ENCODE measurements around the gene IGSF21. TPM values are rescaled to one million over a fixed set of nuclear protein-coding genes. Genes with fewer than 3 reads are reported as not detected.

The IGSF21 gene
- total RNA-seq, 1 donor = not detected

GRCh38 chr1:18314399-18314798 lies 206.8 kb downstream of the IGSF21 start:
- no peak overlapping the region for H3K4me3 ChIP-seq (ENCODE audit: insufficient read depth, low read length)

GRCh38 chr1:18315449-18315848 lies 207.9 kb downstream of the IGSF21 start:
- no peak overlapping the region for H3K27ac ChIP-seq (ENCODE audit: low read depth, low read length)
- TF ChIP-seq CTCF (IDR thresholded peaks at IDR 0.05; ENCODE audit: extremely low read depth, low read depth, low read length) = no peak
- no peaks in the 10 kb centered on the region for H3K9me3 ChIP-seq (ENCODE audit: low read depth, low read length)
- H3K79me2 ChIP-seq (ENCODE audit: insufficient read depth, low read length) = no peaks in the 10 kb centered on the region
- no peaks in the 10 kb centered on the region for H3K27me3 ChIP-seq (ENCODE audit: insufficient read depth, low read length)
- H3K4me1 ChIP-seq (ENCODE audit: insufficient read depth, low read length) = no peaks in the 10 kb centered on the region
- DNase-seq (ENCODE audit: insufficient read length, low spot score, missing footprints) = no peak
- no peak overlapping the region for H3K4me2 ChIP-seq (ENCODE audit: insufficient read depth, low read length)
- no peaks in the 10 kb centered on the region for H4K20me1 ChIP-seq (ENCODE audit: insufficient read depth, low read length)
- H3K36me3 ChIP-seq (ENCODE audit: insufficient read depth, low read length) = no peaks in the 10 kb centered on the region
- no peak overlapping the region for H2AFZ ChIP-seq (ENCODE audit: low read length)
- no peak overlapping the region for H3K4me3 ChIP-seq (ENCODE audit: insufficient read depth, low read length)

More at GRCh38 chr1:18314399-18314798, 206.8 kb downstream of the IGSF21 start:
- H4K20me1 ChIP-seq (ENCODE audit: insufficient read depth, low read length) = no peaks in the 10 kb centered on the region
- no peak overlapping the region for H3K27ac ChIP-seq (ENCODE audit: low read depth, low read length)
- H3K4me1 ChIP-seq (ENCODE audit: insufficient read depth, low read length) = no peaks in the 10 kb centered on the region
- no peak overlapping the region for H3K4me2 ChIP-seq (ENCODE audit: insufficient read depth, low read length)
- no peak overlapping the region for H2AFZ ChIP-seq (ENCODE audit: low read length)
- no peaks in the 10 kb centered on the region for H3K79me2 ChIP-seq (ENCODE audit: insufficient read depth, low read length)
- TF ChIP-seq CTCF (IDR thresholded peaks at IDR 0.05; ENCODE audit: extremely low read depth, low read depth, low read length) = no peak
- H3K27me3 ChIP-seq (ENCODE audit: insufficient read depth, low read length) = no peaks in the 10 kb centered on the region
- DNase-seq (ENCODE audit: insufficient read length, low spot score, missing footprints) = no peak
- H3K9me3 ChIP-seq (ENCODE audit: low read depth, low read length) = no peaks in the 10 kb centered on the region
- H3K36me3 ChIP-seq (ENCODE audit: insufficient read depth, low read length) = no peaks in the 10 kb centered on the region

GRCh38 chr1:18316764-18317163 lies 209.2 kb downstream of the IGSF21 start:
- no peak for TF ChIP-seq CTCF (IDR thresholded peaks at IDR 0.05; ENCODE audit: extremely low read depth, low read depth, low read length)
- no peaks in the 10 kb centered on the region for H4K20me1 ChIP-seq (ENCODE audit: insufficient read depth, low read length)
- H3K79me2 ChIP-seq (ENCODE audit: insufficient read depth, low read length) = no peaks in the 10 kb centered on the region
- no peaks in the 10 kb centered on the region for H3K36me3 ChIP-seq (ENCODE audit: insufficient read depth, low read length)
- DNase-seq (ENCODE audit: insufficient read length, low spot score, missing footprints) = no peak
- no peaks in the 10 kb centered on the region for H3K4me1 ChIP-seq (ENCODE audit: insufficient read depth, low read length)
- H3K27ac ChIP-seq (ENCODE audit: low read depth, low read length) = no peak overlapping the region
- no peaks in the 10 kb centered on the region for H3K9me3 ChIP-seq (ENCODE audit: low read depth, low read length)
- no peak overlapping the region for H3K4me2 ChIP-seq (ENCODE audit: insufficient read depth, low read length)
- H3K4me3 ChIP-seq (ENCODE audit: insufficient read depth, low read length) = no peak overlapping the region
- no peaks in the 10 kb centered on the region for H3K27me3 ChIP-seq (ENCODE audit: insufficient read depth, low read length)
- H2AFZ ChIP-seq (ENCODE audit: low read length) = no peak overlapping the region

- no peak for DNase-seq (ENCODE audit: insufficient read length, low spot score, missing footprints)
- Histone ChIP-seq H3K4me1 (ENCODE audit: insufficient read depth, low read length) (no peaks in the 10 kb centered on the region), H3K4me2 (ENCODE audit: insufficient read depth, low read length) (no peak overlapping the region), H2AFZ (ENCODE audit: low read length) (no peak overlapping the region), H3K27ac (ENCODE audit: low read depth, low read length) (no peak overlapping the region), H4K20me1 (ENCODE audit: insufficient read depth, low read length) (no peaks in the 10 kb centered on the region), H3K36me3 (ENCODE audit: insufficient read depth, low read length) (no peaks in the 10 kb centered on the region), H3K27me3 (ENCODE audit: insufficient read depth, low read length) (no peaks in the 10 kb centered on the region), H3K79me2 (ENCODE audit: insufficient read depth, low read length) (no peaks in the 10 kb centered on the region), H3K4me3 (ENCODE audit: insufficient read depth, low read length) (no peak overlapping the region), H3K9me3 (ENCODE audit: low read depth, low read length) (no peaks in the 10 kb centered on the region)
- no peak for TF ChIP-seq CTCF (IDR thresholded peaks at IDR 0.05; ENCODE audit: extremely low read depth, low read depth, low read length)
Observed at GRCh38 chr1:18319099-18319498, 211.5 kb downstream of the IGSF21 start.
